ENCODE results near the gene CD300A.
"Not testable (repeated sequence)": the region's sequence is repeated elsewhere in the genome, so short reads cannot be mapped to it uniquely, and the experiment has no call there.

The CD300A gene

GRCh38 chr17:74515941-74516340 is 49.5 kb downstream of the CD300A start:
- no peak for TF ChIP-seq ZFX (IDR thresholded peaks at IDR 0.05)
- TF ChIP-seq CTCF (conservative IDR thresholded peaks at IDR 0.05) = no peak
- H3K27ac ChIP-seq = no peak overlapping the region

DNA sequence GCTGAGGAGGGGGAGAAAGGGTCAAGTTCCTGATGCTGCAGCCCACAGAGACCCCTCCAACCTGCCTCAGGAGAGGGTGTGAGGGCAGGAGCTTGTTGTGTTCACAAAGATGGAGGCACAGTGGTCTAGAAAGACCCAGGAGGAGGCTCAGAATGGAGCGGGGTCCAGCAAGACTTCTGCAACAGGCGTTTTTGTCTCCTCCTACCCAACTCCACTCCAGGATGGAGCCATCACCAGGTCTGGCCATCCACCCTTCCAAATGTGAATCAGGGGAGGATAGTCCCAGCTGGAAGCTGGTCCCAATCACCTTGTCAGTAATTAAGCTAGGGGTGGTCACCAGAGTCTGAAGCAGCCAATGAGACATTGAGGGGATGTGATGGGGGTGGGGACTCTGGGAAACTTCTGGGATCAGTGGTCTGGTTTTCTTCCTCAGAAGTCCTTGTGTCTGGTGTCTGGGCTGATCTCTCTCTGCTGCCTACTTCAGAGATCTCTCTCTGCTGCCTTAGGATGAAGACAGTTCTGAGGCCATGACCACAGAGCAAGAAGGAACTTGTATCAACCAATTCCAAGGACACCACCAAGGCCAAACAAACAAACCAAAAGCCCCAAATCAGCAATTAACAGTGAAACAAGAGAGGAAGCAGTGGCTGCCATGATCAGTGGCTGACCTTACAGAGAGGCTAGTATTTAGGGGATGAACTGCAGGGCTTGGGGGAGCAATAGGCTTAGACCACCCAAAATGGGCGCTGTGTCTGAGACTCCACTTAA is 50.3 kb downstream of the CD300A start:
- no peak overlapping the region for H3K27ac ChIP-seq
- TF ChIP-seq CTCF (conservative IDR thresholded peaks at IDR 0.05) = no peak
- TF ChIP-seq ZFX (IDR thresholded peaks at IDR 0.05) = no peak

DNA sequence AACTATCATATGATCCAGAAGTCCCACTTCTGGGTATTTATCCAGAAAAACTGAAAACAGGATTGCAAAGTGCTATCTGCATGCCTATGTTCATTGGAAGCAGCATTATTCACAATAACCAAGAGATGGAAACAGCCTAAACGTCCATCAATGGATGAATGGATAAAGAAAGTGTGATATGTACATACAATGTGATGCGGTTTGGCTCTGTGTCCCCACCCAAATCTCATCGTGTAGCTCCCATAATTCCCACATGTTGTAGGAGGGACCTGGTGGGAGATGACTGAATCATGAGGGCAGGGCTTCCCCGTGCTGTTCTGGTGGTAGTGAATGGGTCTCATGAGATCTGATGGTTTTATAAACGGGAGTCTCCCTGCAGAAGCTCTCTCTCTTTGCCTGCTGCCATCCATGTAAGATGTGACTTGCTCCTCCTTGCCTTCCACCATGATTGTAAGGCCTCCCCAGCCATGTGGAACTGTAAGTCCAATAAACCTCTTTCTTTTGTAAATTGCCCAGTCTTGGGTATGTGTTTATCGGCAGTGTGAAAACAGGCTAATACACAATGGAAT is 52.1 kb downstream of the CD300A start:
- not testable (repeated sequence) for H3K27ac ChIP-seq

GRCh38 chr17:74520016-74520434 is 53.6 kb downstream of the CD300A start:
- TF ChIP-seq ZFX (IDR thresholded peaks at IDR 0.05) (no peak), CTCF (conservative IDR thresholded peaks at IDR 0.05) (no peak)
- H3K27ac ChIP-seq = no peak overlapping the region

DNA sequence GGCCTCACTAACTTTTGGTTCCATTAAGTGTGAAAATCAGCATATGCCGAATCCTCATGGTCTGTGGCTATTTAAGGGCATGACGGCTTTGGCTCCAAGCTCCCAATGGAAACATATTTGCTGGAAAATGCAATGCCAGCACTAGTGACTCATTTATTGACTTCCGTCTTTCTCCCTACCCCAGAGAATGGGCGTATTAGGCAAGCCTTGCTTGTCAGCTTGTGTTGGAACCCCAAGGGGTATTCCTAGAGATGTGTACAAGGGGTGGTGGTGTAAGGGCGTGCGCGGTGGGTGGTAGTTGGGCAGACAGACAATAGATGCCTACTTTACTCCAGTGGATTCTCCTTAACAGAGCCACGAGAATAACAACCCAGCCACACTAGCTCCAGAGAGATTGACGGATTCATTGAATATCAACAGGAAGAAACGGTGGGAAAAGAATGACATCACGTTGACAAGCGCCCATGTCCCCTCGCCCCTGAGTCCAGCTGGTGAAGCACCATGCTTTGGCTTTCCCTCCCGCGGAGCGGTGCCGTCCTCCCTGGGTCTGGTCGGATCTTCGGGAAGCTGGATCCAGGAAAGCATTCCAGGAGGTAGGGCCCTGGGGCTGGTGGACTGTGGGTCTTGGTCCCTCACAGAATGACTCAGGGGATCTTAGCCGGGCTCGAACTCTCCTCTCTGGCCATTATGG is 54.5 kb downstream of the CD300A start:
- TF ChIP-seq ZFX (IDR thresholded peaks at IDR 0.05) = no peak
- TF ChIP-seq CTCF (conservative IDR thresholded peaks at IDR 0.05) = no peak
- no peak overlapping the region for H3K27ac ChIP-seq

- no peak for TF ChIP-seq ZFX (IDR thresholded peaks at IDR 0.05)
- no peak for TF ChIP-seq CTCF (conservative IDR thresholded peaks at IDR 0.05)
- H3K27ac ChIP-seq = no peak overlapping the region
Measured at GRCh38 chr17:74521701-74522201, 55.3 kb downstream of the CD300A start.

DNA sequence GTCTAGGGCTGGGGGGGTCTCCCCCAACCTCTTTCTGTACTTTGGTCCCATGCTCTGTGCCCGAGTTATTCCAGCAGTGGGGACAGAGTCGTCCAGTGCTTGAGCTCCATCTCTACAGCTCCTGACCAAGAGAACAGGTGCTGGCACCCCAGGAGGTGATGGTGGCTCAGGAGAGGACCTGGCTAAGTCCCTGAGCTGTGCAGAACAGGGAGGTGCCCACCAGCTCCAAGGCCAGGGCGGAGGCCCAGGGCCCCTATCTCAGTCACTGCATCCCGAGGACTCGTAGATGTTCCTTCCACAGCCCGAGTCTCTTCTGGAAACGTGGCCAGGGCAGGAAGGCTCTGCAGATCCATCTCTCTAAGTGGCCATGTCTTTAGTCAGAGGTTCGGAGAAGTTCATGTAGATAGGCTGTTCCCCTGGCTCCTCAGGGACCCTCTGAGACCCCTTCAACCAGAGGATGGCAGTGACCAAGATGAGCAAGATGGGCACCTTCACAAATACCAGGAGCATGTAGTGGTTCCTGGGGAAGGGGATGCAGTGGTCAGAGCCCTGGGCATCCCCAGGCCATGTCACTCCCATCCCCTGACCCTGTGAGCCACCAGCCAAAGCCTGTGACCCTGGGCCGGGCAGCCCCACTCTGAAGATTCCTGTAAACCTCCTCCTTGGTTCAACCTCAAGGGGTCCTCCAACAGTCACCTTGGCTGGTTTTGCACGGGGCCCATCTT is 56.1 kb downstream of the CD300A start:
- TF ChIP-seq CTCF (conservative IDR thresholded peaks at IDR 0.05) (no peak), ZFX (IDR thresholded peaks at IDR 0.05) (no peak)
- H3K27ac ChIP-seq = no peak overlapping the region

Measured in C4-2B (cell line).